Esophagus squamous epithelium (tissue), 4 donors: Measurements from ENCODE around the gene HSFX2.

Experiments used
- POLR2A ChIP-seq, 4 donors: fragments of 450-650 bp; IDR thresholded peaks; one replicate each; pipeline ENCODE4 v1.6.1; 2017; ENCODE audit warnings: antibody characterized with exemption in 4 of 4, mild to moderate bottlenecking in 4 of 4, moderate library complexity in 3 of 4
- TF ChIP-seq, protein P1 (sequence below), 6 experiments: fragments of 450-650 bp in 4 of 6; fragments of 200-600 bp in 2 of 6; sonication (generic) in 2 of 6; IDR thresholded peaks; one replicate each; pipeline ENCODE4 v1.5.1; 2016 to 2019; ENCODE audit warnings: antibody characterized with exemption in 6 of 6, mild to moderate bottlenecking in 4 of 6, moderate library complexity in 4 of 6

- TF ChIP-seq, protein P1, sequence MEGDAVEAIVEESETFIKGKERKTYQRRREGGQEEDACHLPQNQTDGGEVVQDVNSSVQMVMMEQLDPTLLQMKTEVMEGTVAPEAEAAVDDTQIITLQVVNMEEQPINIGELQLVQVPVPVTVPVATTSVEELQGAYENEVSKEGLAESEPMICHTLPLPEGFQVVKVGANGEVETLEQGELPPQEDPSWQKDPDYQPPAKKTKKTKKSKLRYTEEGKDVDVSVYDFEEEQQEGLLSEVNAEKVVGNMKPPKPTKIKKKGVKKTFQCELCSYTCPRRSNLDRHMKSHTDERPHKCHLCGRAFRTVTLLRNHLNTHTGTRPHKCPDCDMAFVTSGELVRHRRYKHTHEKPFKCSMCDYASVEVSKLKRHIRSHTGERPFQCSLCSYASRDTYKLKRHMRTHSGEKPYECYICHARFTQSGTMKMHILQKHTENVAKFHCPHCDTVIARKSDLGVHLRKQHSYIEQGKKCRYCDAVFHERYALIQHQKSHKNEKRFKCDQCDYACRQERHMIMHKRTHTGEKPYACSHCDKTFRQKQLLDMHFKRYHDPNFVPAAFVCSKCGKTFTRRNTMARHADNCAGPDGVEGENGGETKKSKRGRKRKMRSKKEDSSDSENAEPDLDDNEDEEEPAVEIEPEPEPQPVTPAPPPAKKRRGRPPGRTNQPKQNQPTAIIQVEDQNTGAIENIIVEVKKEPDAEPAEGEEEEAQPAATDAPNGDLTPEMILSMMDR (IDR thresholded peaks at IDR 0.05), result no peak
- TF ChIP-seq POLR2A (IDR thresholded peaks at IDR 0.05), result no peak
Measured at GRCh38 chrX:149643496-149643895, 48.4 kb upstream of the HSFX2 start.
